Gastroesophageal sphincter (tissue), 3 donors: ENCODE results near the gene GOLGA6L2.

Experiments
- CTCF ChIP-seq, 4 experiments: fragments of 200-600 bp in 2 of 4; fragments of 450-650 bp in 2 of 4; sonication (generic) in 1 of 4; IDR thresholded peaks; one replicate each; pipeline ENCODE4 v1.5.1; 2017 to 2019; ENCODE audit warnings: antibody characterized with exemption in 4 of 4, mild to moderate bottlenecking in 2 of 4, moderate library complexity in 2 of 4
- POLR2A ChIP-seq, 2 donors: fragments of 450-650 bp; IDR thresholded peaks; one replicate each; pipeline ENCODE4 v1.6.1; 2017; ENCODE audit warnings: antibody characterized with exemption in 2 of 2, mild to moderate bottlenecking in 2 of 2, moderate library complexity in 1 of 2

DNA sequence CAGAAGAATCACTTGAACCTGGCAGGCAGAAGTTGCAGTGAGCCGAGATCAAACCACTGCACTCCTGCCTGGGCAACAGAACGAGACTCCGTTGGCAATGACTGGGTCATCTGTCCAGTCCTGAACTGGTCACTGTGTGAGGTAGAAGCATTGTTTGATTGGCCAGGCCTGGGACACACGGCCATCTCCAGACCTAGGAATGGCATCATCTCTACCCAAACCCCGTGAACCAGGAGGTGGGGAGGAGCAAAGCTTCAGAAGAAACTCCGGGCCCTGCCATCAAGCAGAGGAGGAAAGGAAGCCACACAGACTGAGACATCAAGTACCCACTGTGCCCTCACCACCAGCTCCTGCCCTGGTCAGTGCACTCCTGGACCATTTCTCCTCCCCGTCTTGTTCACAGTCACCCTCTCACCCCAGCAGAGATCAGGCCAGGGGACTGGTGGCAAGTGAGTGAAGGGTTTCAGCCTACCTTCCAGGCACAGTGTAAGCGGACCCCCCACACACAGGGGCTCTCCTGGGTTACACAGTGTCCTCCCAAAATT lies 31.6 kb downstream of the GOLGA6L2 start:
- TF ChIP-seq POLR2A (IDR thresholded peaks at IDR 0.05) (no peak), CTCF (IDR thresholded peaks at IDR 0.05) (no peak)
